IPS-NIHi11 (cell line): Measurements from ENCODE around the gene MGLL.
A peak's percentile ranks its signal among the peaks of the same experiment; 100 is the strongest.

Experiments used
- DNase-seq: peaks from one replicate; pipeline ENCODE4 v3.0.0; 2012; ENCODE audit warnings: mixed read lengths, low spot score

MGLL gene

GRCh38 chr3:127652246-127652995 is 169.9 kb downstream of the MGLL start:
- DNase-seq: peak; percentile 83

GRCh38 chr3:127651516-127652172 is 170.7 kb downstream of the MGLL start:
- DNase-seq: no peak

GRCh38 chr3:127650236-127650635 is 172.1 kb downstream of the MGLL start:
- no peak for DNase-seq

GRCh38 chr3:127647845-127648204 is 174.5 kb downstream of the MGLL start:
- DNase-seq: no peak

GRCh38 chr3:127647166-127647844 is 175.0 kb downstream of the MGLL start:
- DNase-seq: no peak

- no peak for DNase-seq
These were observed 175.7 kb downstream of the MGLL start for GRCh38 chr3:127646501-127647046.

GRCh38 chr3:127645371-127646015 is 176.8 kb downstream of the MGLL start:
- DNase-seq: no peak

- DNase-seq: no peak
These were observed 177.5 kb downstream of the MGLL start for GRCh38 chr3:127644641-127645370.

- no peak for DNase-seq
These were observed 182.3 kb downstream of the MGLL start for GRCh38 chr3:127640042-127640355.

- DNase-seq: no peak
These were observed 182.9 kb downstream of the MGLL start for GRCh38 chr3:127639173-127640041.
